ENCODE measurements around the gene GPAT3.
"Not testable (repeated sequence)": the region's sequence is repeated elsewhere in the genome, so short reads cannot be mapped to it uniquely, and the experiment has no call there.

Gene GPAT3

DNA sequence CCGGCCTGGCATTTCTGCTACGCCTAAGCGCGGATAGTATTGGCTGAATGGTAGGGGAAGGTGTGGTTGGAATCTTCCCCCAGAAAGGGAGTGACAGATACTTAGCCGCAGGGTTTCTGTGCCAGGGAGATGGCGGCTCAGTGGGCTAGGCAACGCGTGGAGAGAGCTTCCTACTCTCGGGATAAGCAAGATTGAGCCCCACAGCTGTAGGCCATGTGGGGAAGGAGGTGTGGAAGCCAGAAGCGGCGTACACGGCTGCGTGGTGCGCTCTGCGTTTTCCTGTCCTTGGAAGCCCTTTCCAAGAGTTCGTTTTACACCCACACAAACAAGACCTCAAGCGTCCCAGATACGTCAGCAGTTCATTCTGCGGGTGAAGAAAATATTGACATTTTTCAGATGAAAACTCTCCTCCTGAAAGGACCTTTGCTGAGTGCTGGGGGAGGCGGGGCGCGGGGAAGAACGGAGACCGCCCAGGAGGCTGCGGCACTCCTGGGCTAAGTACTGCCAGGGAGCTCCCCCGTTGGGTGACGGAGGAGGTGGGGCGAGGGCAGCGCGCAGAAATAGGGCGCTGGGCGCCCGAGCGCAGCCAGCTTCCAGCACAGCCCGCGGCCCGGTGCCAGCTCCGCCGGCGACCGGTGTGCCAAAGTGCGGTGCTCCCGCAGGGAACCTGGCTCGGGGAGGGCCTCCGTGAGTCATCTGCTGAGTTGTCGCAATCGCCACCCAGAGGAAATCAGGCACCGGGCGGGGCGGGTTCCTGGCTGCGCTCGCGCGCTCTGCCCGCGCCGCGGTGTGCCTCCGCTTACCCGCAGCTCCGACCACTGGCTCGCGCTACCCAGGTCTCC is at the start of gene GPAT3:
GPAT3 (plus strand) TSS at position 589 of the 842 bp plus-strand sequence. CDS start 515 bp downstream, outside the sequence.
- DNase-seq (ENCODE audit: low spot score), result peak; percentile 17

DNA sequence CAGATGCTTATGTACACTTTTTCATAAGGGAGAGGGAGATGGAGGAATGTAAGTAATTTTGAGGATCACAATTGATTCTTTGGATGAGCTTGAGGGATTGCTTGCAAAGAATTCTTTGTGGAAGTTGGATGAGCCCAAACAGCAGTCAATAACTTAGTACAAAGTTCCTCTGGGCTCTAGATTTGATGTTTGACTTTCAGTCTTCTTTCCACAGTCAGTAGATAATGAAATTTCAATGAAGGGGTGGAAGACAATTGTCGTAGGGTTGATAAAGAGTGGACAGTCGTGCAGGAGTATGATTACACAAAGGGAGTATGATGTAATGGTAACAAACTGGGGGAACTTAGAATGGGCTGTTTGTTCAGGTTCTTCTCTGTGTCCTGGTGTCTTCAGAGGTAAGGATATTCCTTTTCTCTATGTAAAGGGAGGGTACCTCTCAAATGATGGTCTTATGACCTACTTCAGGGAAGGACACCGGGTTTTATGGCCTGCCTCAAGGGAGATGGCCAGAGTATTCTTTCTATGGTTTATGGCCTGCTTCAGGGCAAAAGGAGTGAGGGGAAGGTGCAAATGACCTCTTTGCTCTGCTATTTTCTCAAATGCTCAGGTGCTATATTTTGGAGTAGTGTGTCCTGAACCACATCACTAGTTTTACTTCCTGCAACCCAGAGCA is 49.3 kb upstream of the GPAT3 start:
- DNase-seq (ENCODE audit: low spot score), result no peak

DNA sequence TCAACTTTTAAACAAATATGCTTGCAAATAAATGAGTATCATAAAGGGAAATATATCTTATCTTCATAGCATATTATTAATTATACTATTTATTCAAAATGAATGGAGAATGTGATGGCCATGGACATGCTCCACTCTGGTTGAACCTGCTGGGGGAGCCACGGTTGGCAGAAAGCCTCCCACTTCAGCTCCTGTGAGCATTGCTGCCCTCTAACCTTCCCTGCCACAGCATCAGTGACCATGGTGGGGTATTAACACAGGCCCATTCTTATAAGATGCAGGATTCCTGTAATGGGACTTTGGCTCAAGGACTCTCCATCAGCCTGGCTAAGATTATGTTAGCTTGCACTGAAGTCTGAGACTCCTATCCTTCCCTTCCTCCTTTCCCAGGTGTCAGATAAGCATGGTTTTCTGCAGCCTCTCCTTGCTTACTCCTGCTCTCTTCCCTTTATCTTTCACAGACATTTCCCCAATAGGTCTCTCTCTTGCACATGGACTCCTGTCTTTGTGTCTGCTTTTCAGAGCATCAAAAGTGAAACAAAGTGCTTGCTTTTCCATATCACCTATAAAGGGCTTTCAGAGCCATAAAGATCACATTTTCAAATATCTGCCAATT is 46.1 kb upstream of the GPAT3 start:
- no peak for DNase-seq (ENCODE audit: low spot score)

DNA sequence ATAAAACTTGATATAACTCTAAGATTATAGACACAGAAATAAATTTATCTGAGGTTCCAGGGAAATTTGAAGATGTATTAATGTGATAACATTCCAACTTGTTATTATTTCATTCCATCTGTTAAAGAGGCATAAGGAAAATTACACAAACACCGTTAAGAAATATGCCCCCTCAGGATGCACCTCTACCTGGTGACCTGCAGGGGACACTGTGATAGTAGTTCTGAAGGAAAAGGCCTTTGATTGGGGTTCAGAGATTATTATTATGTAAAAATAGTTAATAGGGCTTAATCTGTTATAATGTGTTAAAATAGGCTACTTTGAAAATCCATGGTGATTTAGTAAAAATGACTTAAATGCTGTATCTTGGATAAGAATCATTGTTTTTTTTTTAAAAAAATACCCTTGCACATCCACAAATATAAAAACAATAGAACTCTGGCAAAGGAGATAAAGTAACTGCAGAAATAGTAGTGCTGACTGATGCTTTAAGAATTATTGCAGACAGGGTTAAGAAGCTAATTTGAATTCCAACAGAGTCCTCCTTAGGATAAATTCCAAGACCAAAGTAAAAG is 44.9 kb upstream of the GPAT3 start:
- DNase-seq (ENCODE audit: low spot score), result peak; percentile 26

DNA sequence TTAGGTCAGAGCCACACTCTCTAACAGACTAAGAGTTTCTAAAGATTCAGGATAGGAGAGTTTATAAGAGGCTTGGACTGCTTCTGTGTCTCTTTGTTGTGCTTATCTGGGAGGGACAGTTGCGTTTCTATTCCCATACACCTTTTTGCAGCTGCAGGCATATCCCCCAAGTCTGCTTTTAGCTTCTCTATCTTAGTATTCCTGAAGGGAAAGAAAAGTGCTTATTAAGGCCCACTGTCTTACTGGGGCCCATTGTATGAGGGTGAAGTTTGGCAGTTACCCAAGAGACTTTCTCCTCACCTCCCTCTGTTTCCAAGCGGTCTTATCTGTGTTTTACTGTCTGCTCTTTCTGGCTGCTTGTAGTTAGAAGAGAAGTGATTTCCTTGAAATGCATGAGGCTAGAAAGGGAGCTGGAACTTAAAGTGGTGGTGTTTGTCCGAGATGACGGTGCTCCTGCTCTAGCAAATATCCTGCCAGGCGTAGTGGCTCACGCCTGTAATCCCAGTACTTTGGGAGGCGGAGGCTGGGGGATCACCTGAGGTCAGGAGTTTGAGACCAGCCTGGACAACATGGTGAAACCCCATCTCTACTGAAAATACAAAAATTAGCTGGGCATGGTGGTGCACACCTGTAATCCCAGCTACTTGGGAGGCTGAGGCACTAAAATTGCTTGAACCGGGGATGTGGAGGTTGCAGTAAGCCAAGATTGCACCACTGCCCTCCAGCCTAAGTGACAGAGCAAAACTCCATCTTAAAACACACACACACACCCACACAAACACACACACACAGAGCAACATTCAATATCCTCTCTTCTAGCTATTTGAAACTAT is 39.6 kb upstream of the GPAT3 start:
- DNase-seq (ENCODE audit: low spot score), result not testable (repeated sequence)

DNA sequence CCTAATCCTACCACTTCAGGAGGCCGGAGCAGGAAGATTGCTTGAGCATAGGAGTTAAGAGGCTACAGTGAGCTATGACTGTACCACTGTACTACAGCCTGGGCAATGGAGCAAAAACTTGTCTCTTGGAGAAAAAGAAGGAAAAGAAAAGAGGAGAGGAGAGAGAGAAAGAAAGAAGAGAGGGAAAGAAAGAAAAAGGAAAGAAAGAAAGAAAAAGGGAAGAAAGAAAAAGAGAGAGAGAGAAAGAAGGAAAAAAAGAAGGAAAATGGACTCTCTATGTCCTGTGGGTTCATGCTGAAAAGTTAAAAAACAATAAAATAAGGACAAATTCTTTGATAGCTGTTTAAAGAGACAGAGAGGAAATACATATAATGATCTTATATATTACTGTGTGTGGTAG is 37.7 kb upstream of the GPAT3 start:
- DNase-seq (ENCODE audit: low spot score), result no peak

DNA sequence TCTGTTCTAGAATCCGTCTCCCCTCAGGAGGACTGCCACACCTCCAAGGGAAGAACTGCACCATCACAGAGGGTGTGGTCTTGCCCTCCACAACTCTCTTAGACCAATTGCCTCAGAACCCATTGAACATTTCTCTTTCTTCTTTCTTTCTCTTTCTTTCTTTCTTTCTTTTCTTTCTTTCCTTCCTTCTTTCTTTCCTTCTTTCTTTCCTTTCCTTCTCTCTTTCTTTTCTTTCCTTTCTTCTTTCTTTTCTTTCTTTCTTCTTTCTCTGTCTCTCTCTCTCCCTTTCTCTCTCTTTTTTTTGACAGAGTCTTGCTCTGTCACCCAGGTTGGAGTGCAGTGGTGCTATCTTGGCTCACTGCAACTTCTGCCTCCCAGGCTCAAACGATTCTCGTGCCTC is 34.2 kb upstream of the GPAT3 start:
- DNase-seq (ENCODE audit: low spot score), result not testable (repeated sequence)

DNA sequence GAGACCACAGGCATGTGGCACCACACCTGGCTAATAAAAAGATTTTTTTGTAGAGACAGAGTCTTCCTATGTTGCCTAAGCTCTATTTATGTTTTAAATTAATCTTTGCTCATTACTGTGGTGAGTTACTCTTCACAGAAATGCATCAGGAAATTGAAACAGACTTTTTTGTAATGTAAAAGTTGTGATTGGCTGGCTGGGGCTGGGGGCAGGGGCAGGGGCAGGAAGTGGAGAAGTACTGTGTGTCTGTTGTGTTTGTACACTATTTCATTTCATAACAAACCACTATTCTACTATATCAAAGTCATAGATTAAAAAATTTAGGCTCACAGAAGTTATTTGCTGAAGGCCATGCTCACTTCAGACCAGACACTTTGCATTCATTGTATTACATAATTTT is 31.9 kb upstream of the GPAT3 start:
- no peak for DNase-seq (ENCODE audit: low spot score)

DNA sequence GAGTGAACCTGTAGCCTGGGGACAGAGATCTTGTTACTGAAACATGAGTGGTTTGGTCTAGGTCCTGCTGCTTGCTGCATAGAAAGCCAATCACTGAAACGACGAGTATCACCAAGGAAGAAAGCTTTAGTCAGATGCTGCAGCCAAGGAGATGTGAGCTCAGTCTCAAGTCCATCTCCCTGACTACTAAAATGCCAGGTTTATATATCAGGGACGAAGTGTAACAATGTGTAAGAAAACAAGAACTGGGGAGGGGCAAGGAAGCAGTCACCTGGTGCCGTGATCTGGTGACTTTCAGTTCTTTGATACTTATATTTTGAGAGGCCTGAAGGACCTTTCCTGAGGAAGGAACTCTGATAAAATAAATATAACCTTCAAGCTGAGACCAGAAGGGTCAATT is 31.4 kb upstream of the GPAT3 start:
- DNase-seq (ENCODE audit: low spot score), result no peak

DNA sequence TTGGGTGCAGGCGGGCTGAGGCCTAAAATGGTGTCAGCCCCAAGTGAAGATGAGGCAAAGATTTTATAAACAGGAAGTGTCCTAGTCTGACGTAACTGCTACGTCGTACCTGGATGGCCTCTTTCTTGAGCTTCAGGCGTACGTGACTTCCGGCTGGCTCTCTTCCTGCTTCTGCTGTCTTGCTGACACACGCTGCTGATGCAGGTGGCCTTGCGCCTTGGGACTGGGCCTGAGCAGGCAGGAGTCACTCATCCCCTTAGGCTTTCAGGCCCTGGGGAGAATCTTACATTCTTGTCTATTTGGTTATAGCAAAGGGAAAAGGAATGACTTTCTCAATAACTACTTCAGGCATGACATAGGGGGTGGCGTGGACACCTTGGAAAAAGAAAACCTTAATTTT is 30.9 kb upstream of the GPAT3 start:
- DNase-seq (ENCODE audit: low spot score), result no peak

DNA sequence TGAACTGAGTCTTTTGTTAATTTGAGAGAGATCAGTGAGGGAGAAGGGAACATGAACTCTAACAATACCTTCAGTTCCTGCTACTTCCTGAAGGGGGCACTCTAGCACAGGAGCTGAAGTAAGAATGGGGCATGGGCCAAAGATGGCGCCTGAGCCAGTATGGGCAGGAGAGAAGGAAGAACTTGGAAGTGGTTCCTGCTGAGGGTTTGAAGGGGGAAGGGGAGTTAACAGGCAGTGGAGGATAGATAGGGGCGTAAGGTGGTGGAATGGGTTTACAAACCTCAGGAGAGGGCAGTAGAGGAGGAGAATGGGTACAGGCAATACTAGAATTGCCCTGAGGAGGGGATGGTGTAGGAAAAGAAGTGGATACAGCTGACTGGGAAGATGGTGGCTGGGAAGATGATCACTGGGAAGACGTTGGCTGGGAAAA is 26.7 kb upstream of the GPAT3 start:
- DNase-seq (ENCODE audit: low spot score), result peak; percentile 36

DNA sequence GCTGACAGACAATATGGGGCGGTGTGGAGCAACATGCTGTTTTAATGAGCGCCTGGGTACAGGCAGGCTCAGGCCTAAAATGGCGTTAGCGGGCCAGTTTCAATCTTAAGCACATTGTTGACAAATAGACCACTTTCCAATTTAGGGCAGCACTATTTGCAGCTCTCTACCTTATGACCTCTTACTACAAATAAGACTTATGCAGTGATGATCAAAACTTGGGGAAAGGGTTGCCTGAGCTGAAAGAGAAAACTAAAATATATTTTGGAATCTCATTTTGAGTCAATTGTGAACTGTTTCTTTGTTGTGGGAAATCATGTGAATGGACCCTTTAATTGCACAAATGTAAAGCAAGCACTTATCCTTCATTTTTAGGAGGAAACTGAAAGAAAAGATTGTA is 25.5 kb upstream of the GPAT3 start:
- no peak for DNase-seq (ENCODE audit: low spot score)

DNA sequence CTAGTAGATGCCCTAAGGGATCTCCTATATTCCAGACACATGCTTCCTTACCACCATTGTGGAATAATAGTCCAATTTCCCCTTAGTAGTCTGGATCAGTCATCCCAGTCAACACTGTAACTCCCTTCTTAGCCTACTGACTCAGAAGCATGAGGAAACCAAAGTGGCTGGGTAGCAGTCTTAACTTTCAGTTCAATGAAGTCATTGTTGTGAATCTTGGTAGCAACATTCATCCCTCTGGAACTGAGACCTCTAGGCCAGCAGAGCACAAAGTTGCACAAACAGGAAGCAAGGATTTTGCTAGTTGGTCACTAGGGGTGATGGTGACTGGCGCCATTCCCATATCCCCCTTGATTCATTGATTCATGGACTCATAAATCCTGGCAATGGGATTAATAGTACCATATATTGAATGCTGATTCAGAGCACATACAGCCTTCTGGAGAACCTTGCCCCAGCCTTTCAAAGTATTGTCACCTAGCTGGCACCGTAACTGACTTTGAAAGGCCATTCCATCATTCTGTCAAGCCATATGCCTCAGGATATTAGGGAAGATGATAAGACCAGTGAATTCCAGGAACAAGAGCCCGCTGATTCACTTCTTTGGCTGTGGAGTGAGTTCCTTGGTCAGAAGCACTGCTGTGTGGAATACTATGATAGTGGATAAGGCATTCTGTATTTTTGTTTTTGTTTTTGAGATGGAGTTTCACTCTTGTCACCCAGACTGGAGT is 19.7 kb upstream of the GPAT3 start:
- DNase-seq (ENCODE audit: low spot score), result peak; percentile 24

DNA sequence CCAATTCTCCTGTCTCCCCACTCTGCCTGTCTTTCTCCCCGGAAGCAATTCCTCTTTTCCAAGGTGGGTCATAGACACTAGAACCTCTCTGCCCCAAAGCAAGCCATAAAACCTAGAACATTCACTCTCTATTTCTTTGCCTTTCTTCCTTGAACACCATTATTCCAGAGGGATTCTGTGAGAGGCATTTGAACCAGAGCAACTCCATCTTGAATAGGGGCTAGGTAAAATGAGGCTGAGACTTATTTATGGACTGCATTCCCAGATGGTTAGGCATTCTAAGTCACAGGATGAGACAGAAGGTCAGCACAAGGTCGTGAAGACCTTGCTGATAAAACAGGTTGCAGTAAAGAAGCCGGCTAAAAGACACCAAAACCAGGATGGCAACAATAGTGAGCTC is 13.7 kb upstream of the GPAT3 start:
- DNase-seq (ENCODE audit: low spot score), result no peak

DNA sequence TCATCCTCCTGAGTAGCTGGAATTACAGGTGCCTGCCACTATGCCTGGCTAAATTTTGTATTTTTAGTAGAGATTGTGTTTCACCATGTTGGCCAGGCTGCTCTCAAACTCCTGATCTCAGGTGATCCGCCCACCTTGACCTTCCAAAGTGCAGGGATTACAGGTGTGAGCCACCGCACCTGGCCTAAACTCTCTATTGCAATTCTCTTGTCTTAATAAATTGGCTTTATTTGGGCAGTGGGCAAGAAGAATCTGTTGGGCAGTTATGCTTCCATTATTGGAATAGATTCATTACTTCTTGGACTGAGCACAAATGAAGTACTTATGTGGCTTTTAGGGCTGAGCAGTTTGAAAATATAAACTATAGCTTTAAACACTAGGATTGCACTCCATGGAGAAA is 8.2 kb upstream of the GPAT3 start:
- DNase-seq (ENCODE audit: low spot score), result no peak

DNA sequence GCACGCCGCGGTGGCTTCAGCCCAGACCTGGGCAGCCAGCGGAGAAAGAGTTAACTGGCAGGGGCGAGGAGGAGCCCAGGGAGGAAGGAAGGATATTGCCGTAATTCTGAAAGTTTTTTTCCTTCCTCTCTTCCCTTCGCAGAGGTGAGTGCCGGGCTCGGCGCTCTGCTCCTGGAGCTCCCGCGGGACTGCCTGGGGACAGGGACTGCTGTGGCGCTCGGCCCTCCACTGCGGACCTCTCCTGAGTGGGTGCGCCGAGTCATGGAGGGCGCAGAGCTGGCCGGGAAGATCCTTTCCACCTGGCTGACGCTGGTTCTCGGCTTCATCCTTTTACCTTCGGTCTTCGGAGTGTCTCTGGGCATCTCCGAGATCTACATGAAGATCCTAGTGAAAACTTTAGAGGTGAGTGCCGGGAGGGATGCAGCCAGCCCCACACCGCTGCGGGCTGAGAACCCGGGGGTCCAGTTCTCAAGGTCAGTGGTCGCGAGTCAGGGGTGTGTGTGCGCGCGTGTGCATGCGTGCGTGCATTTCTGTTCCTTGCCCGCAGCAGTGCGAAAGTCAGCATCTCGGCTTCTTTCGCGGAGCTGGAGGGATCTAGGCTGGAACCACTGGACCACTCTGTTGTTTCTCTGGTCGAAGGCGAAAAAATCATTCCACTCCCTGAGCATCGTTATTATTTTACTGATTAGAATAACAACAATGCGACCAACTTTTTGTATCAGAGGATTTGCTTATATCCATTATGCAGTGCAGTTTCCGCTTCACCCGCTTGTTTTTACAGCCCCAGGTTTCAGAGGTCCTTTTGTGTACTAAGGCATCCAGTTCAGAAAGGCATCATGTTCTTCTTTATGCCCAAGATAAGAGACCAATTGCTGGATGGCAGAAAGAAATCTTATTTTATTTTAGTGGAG is 709 bp downstream of the GPAT3 start:
- no peak for DNase-seq (ENCODE audit: low spot score)

DNA sequence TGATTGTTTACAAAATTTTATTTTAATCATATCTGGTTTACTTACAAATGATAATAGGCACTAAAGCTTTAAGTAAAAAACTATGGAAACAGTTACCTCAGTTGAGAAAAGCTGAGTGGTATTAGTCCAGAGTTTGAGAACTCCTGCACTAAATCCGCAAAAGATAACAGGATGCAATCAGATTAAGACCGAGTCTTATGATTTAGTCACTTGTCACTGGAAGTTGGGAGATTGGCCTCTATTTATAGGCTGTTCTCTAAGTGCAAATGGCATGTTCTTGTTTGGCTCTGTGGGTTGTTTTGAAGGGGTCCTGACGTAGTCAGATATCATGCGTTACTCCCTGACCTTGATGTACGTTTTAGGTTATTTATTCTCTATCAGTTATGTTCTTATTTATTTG is 6.3 kb downstream of the GPAT3 start:
- no peak for DNase-seq (ENCODE audit: low spot score)

DNA sequence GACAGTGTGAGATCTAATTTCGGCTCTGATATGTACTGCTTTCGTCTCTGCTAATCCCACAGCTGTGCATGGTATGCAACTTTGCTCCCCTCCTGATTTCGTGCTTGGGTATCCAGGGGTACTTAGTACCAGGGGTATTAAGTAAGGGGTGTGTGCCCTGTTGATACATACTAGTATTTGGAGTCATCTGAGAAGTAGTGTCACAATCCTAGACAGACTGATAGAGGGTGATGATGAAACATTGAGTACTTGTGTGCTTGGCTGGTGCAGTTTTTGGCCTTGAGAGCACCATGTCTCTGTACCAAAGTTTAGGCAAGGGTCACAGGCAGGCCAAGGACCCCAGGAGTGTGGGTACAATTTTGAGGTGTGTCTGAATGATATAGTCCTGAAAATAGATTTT is 10.9 kb downstream of the GPAT3 start:
- no peak for DNase-seq (ENCODE audit: low spot score)

DNA sequence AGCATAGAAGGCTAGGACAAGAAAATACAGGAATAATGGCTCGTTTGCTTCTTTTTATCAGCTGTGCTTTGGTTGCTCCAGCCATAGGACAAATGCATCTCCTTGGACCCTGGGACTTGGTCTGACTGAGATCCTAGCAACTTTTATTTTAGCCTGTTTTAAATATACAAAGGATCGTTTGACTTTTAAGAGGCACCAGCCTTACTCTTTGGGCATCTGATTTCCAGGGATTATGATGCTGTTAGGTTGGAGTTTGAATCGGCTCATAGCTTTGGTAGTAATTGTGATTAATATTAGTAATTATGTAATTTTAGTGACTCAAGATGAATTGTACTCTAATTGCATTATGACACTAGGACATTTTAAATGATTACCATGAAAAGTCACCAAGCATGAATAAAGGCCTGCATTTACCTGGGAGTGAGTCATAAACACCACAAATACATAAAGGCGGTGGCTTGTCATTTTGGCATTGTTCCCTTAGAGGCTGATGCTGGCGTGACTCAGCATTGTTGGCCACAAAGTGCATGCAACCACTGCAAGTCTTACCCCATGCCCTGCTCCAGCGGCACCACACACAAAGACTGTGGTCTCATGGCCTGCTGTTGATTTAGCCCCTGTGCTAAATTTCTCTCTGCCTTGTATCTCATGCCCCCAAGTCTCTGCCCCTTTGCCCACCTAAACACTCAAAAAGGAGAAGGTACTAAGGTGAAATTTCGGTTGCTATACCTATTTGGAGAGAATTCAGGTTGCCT is 12.4 kb downstream of the GPAT3 start:
- DNase-seq (ENCODE audit: low spot score), result peak; percentile 79

Measured in kidney capillary endothelial cell (primary cell).